ENCODE results near the gene MYO7A. TPM values are rescaled to one million over a fixed set of nuclear protein-coding genes. Genes with fewer than 3 reads are reported as not detected.

MYO7A gene
- total RNA-seq, 1 experiment from 2014 or later: 2.5 TPM

GRCh38 chr11:77184136-77184860 lies 56.3 kb downstream of the MYO7A start (continued):
- TF ChIP-seq, protein P1, sequence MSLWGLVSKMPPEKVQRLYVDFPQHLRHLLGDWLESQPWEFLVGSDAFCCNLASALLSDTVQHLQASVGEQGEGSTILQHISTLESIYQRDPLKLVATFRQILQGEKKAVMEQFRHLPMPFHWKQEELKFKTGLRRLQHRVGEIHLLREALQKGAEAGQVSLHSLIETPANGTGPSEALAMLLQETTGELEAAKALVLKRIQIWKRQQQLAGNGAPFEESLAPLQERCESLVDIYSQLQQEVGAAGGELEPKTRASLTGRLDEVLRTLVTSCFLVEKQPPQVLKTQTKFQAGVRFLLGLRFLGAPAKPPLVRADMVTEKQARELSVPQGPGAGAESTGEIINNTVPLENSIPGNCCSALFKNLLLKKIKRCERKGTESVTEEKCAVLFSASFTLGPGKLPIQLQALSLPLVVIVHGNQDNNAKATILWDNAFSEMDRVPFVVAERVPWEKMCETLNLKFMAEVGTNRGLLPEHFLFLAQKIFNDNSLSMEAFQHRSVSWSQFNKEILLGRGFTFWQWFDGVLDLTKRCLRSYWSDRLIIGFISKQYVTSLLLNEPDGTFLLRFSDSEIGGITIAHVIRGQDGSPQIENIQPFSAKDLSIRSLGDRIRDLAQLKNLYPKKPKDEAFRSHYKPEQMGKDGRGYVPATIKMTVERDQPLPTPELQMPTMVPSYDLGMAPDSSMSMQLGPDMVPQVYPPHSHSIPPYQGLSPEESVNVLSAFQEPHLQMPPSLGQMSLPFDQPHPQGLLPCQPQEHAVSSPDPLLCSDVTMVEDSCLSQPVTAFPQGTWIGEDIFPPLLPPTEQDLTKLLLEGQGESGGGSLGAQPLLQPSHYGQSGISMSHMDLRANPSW (CRISPR knock-in tag; conservative IDR thresholded peaks at IDR 0.05; ENCODE audit: low read depth): no peak
- TF ChIP-seq ZNF423 (CRISPR knock-in tag; IDR thresholded peaks at IDR 0.05): no peak

DNA sequence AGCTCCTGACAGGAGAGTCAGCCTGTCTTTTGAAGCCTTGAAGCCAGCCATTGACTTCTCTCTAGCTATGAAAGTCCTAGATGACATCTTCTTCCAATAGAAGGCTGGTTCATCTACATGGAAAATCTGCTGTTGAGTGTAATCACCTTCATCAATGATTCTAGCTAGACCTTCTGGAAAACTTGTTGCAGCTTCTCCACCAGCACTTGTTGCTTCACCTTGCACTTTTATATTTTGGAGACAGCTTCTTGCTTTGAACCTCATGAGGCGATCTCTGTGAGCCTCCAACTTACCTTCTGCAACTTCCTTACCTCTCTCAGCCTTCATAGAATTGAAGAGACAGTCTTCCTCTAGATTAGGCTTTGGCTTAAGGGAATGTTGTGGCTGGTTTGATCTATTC lies 58.3 kb downstream of the MYO7A start:
- H3K9me3 Mint-ChIP-seq: no peaks in the 10 kb centered on the region
- ChIA-PET POLR2A (no interaction called here), CTCF (interaction anchor here (0.5 to 7.4 kb wide), 7 partner anchors 13 to 95 kb away, joined by 3 to 147 read pairs (median 14); partner anchors contain the start of gene MYO7A)
- no peak overlapping the region for H3K27ac Mint-ChIP-seq
- DNase-seq (ENCODE audit: low spot score) (no peak), ATAC-seq (no peak)
- H3K27me3 Mint-ChIP-seq (ENCODE audit: low read depth): no peaks in the 10 kb centered on the region
- H3K36me3 Mint-ChIP-seq: no peaks in the 10 kb centered on the region
- H3K4me1 Mint-ChIP-seq: peaks cover 16% of the 10 kb centered on the region
- H3K4me3 Mint-ChIP-seq: no peak overlapping the region
- TF ChIP-seq CREM (CRISPR knock-in tag; IDR thresholded peaks at IDR 0.05) (no peak), ETV6 (CRISPR knock-in tag; IDR thresholded peaks at IDR 0.05) (no peak), TEAD1 (CRISPR knock-in tag; IDR thresholded peaks at IDR 0.05) (no peak), ZNF671 (CRISPR knock-in tag; IDR thresholded peaks at IDR 0.05) (no peak), NFATC4 (CRISPR knock-in tag; IDR thresholded peaks at IDR 0.05) (no peak), CTCF (IDR thresholded peaks at IDR 0.05) (no peak), ZNF281 (CRISPR knock-in tag; IDR thresholded peaks at IDR 0.05) (no peak)
- TF ChIP-seq, protein P2, sequence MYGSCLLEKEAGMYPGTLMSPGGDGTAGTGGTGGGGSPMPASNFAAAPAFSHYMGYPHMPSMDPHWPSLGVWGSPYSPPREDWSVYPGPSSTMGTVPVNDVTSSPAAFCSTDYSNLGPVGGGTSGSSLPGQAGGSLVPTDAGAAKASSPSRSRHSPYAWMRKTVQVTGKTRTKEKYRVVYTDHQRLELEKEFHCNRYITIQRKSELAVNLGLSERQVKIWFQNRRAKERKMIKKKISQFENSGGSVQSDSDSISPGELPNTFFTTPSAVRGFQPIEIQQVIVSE (CRISPR knock-in tag; IDR thresholded peaks at IDR 0.05; ENCODE audit: borderline replicate concordance): no peak

GRCh38 chr11:77187111-77187750 lies 59.2 kb downstream of the MYO7A start:
- no peak overlapping the region for H3K27ac Mint-ChIP-seq
- DNase-seq (ENCODE audit: low spot score): no peak
- ChIA-PET POLR2A (interaction anchor here (1.4 kb wide), 1 partner anchor 60 kb away, joined by 6 read pairs; no protein-coding TSS in a partner anchor), CTCF (interaction anchor here (0.8 to 7.4 kb wide), 16 partner anchors 11 to 142 kb away, joined by 3 to 147 read pairs (median 8); partner anchors contain the start of gene MYO7A)
- no peaks in the 10 kb centered on the region; the same call in 1 of the 2 replicates for H3K27me3 Mint-ChIP-seq (ENCODE audit: low read depth)
- ATAC-seq: no peak
- H3K4me1 Mint-ChIP-seq: peaks cover 16% of the 10 kb centered on the region
- H3K9me3 Mint-ChIP-seq: no peaks in the 10 kb centered on the region
- H3K36me3 Mint-ChIP-seq: no peaks in the 10 kb centered on the region
- H3K4me3 Mint-ChIP-seq: no peak overlapping the region
- TF ChIP-seq, protein P3, sequence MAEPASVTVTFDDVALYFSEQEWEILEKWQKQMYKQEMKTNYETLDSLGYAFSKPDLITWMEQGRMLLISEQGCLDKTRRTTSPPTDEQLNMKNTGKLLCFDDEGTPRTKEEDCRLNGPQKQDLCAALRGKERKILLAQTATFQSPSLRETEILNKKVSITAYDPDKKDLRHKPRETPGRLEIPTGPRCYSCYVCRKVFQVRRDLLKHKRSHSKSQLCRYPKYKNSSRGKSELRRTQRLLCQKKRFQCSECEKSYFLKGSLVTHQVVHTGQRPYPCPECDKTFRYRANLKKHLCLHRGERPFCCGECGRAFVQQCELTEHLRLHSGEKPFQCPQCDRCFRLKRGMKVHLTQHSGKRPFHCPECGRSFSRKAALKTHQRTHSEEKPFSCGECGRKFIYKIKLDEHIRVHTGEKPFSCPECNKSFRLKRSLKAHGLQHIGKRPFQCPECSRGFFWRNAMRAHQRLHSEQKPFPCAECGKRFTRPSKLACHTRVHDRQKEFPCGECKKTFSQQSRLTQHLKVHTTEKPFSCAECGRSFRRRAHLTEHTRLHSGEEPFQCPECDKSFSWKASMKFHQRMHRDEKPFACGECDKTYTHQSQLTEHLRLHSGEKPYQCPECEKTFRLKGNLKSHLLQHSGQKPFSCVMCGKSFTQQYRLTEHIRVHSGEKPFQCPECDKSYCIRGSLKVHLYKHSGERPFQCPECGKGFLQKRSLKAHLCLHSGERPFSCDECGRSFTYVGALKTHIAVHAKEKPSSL (CRISPR knock-in tag; conservative IDR thresholded peaks at IDR 0.05): no peak
- no peak for TF ChIP-seq JUN (CRISPR knock-in tag; IDR thresholded peaks at IDR 0.05)
- TF ChIP-seq HMGA2 (CRISPR knock-in tag; IDR thresholded peaks at IDR 0.05): no peak
- TF ChIP-seq ZNF138 (CRISPR knock-in tag; conservative IDR thresholded peaks at IDR 0.05): no peak
- TF ChIP-seq, protein P4, sequence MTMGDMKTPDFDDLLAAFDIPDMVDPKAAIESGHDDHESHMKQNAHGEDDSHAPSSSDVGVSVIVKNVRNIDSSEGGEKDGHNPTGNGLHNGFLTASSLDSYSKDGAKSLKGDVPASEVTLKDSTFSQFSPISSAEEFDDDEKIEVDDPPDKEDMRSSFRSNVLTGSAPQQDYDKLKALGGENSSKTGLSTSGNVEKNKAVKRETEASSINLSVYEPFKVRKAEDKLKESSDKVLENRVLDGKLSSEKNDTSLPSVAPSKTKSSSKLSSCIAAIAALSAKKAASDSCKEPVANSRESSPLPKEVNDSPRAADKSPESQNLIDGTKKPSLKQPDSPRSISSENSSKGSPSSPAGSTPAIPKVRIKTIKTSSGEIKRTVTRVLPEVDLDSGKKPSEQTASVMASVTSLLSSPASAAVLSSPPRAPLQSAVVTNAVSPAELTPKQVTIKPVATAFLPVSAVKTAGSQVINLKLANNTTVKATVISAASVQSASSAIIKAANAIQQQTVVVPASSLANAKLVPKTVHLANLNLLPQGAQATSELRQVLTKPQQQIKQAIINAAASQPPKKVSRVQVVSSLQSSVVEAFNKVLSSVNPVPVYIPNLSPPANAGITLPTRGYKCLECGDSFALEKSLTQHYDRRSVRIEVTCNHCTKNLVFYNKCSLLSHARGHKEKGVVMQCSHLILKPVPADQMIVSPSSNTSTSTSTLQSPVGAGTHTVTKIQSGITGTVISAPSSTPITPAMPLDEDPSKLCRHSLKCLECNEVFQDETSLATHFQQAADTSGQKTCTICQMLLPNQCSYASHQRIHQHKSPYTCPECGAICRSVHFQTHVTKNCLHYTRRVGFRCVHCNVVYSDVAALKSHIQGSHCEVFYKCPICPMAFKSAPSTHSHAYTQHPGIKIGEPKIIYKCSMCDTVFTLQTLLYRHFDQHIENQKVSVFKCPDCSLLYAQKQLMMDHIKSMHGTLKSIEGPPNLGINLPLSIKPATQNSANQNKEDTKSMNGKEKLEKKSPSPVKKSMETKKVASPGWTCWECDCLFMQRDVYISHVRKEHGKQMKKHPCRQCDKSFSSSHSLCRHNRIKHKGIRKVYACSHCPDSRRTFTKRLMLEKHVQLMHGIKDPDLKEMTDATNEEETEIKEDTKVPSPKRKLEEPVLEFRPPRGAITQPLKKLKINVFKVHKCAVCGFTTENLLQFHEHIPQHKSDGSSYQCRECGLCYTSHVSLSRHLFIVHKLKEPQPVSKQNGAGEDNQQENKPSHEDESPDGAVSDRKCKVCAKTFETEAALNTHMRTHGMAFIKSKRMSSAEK (CRISPR knock-in tag; IDR thresholded peaks at IDR 0.05; ENCODE audit: borderline replicate concordance): no peak
